ENCODE measurements around the gene METTL16.
"Not testable (repeated sequence)": the region's sequence is repeated elsewhere in the genome, so short reads cannot be mapped to it uniquely, and the experiment has no call there.

METTL16 gene

GRCh38 chr17:2511138-2511461 lies 588 bp downstream of the METTL16 start:
- peak overlapping the region; percentile 92 for H3K27ac ChIP-seq
- TF ChIP-seq ZFX (IDR thresholded peaks at IDR 0.05) (no peak), CTCF (conservative IDR thresholded peaks at IDR 0.05) (no peak)

DNA sequence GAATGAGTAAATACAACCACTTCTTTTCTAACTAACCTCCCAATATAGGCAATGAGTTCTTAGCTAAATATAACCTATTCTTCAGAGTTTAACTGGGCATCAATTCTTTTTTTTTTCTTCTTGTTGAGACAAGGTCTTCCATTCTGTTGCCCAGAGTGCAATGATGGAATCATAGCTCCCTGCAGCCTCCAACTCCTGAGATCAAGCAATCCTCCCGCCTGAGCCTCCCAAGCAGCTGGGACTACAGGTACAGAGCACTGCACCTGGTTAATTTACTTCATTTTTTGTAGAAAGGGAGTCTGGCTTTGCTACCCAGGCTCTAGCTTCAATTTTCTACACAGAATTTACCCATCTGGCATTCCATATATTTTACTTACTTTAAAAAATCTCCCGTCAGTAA lies 1.1 kb downstream of the METTL16 start:
- TF ChIP-seq CTCF (conservative IDR thresholded peaks at IDR 0.05): no peak
- H3K27ac ChIP-seq: peak overlapping the region; percentile 92; the same call in 1 of the 2 replicates

DNA sequence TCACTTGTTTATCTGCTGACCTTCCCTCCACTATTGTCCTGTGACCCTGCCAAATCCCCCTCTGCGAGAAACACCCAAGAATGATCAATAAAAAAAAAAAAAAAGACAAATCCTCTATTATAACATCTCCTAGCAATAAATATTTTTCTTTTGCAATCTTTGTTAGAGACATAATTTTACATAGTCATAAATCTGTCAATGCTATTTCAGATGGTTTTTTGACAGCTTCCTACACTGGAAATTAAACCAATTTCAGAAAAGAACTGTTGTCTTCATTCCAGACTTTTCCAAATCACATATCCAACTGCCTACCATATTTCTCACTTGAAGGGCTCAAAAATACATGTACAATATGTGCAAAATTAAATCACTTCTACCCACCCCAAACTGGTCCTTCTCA lies 3.7 kb downstream of the METTL16 start:
- no peak overlapping the region for H3K27ac ChIP-seq
- no peak for TF ChIP-seq CTCF (conservative IDR thresholded peaks at IDR 0.05)
- no peak for TF ChIP-seq ZFX (IDR thresholded peaks at IDR 0.05)

DNA sequence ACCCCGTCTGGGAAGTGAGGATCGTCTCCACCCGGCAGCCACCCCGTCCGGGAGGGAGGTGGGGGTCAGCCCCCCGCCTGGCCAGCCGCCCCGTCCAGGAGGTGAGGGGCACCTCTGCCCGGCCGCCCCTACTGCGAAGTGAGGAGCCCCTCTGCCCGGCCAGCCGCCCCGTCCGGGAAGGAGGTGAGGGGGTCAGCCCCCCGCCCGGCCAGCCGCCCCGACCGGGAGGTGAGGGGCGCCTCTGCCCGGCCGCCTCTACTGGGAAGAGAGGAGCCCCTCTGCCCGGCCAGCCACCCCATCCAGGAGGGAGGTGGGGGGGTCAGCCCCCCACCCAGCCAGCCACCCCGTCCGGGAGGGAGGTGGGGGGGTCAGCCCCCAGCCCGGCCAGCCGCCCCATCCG lies 4.7 kb downstream of the METTL16 start:
- not testable (repeated sequence) for H3K27ac ChIP-seq

- no peak overlapping the region for H3K27ac ChIP-seq
- no peak for TF ChIP-seq ZFX (IDR thresholded peaks at IDR 0.05)
- TF ChIP-seq CTCF (conservative IDR thresholded peaks at IDR 0.05): no peak
Observed at GRCh38 chr17:2503627-2504026, 8.1 kb downstream of the METTL16 start.

DNA sequence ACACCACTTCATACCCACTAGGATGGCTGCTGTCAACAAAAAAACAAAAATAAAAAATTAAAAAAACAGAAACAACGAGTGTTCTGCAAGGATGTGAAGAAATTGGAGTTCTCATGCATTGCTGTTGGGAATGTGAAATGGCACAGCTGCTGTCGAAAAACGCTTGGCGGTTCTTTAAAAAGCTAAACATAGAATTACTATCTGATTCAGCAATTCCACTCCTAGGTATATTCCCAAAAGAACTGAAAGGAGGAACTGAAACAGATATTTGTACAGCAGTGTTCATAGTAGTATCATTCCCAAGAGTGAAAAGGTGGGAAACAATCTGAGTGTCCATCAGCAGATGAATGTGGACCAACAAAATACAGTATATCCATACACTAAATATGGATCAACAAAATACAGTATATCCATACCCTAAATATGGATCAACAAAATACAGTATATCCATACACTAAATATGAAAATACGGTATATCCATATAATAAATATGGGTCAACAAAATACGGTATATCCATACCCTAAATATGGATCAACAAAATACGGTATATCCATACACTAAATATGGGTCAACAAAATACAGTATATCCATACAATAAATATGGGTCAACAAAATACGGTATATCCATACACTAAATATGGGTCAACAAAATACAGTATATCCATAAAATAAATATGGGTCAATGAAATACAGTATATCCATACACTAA lies 8.7 kb downstream of the METTL16 start:
- H3K27ac ChIP-seq: no peak overlapping the region
- TF ChIP-seq CTCF (conservative IDR thresholded peaks at IDR 0.05) (no peak), ZFX (IDR thresholded peaks at IDR 0.05) (no peak)

DNA sequence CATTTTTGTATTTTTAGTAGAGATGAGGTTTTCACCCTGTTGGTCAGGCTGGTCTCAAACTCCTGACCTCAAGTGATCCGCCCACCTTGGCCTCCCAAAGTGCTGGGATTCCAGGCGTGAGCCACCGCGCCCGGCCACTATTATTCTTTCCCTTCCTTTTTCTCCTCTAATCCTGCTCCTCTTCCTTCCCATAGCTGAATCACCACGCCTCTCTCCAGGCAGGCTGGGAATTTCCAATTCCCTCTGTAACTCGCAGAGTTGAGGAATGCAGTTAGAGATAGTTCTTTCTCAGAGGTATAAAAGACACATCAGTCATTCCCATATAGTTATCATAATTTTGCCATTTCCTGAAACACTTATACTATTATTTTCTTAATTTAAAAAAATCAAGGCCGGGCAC lies 11.2 kb downstream of the METTL16 start:
- TF ChIP-seq ZFX (IDR thresholded peaks at IDR 0.05): no peak
- no peak for TF ChIP-seq CTCF (conservative IDR thresholded peaks at IDR 0.05)
- H3K27ac ChIP-seq: no peak overlapping the region

DNA sequence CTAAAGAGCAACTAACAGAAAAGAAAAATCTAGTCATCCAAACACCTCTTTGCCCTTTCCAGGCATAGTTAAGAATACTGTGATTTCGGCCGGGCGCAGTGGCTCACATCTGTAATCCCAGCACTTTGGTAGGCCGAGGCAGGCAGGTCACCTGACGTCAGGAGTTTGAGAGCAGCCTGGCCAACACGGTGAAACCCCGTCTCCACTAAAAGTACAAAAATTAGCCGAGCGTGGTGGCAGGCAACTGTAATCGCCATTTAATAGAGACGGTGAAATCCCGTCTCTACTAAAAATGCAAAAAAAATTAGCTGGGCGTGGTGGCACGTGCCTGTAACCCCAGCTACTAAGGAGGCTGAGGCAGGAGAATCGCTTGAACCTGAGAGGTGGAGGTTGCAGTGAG lies 22.4 kb downstream of the METTL16 start:
- not testable (repeated sequence) for H3K27ac ChIP-seq

Data from C4-2B (cell line).